ENCODE measurements around the gene CWH43.

DNA sequence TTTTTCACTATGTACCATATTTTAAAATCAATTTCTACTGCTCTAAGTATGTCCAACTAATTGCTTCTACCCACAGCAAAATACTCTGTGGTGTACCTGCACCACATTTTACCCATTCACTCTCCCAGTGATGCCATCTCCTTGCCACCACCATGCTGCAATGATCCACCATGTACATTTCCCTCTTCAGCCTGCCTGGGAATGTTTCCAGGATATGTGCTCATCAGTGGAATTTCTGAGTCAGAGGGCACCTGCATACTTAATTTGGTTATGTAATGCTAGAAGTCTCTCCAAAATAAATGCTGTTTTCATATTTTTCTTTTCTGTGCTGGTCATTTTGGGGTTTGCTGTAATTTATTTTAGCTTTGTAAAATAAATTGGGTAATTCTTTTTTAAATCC, 46.3 kb upstream of the CWH43 start:
- TF ChIP-seq, protein P1, sequence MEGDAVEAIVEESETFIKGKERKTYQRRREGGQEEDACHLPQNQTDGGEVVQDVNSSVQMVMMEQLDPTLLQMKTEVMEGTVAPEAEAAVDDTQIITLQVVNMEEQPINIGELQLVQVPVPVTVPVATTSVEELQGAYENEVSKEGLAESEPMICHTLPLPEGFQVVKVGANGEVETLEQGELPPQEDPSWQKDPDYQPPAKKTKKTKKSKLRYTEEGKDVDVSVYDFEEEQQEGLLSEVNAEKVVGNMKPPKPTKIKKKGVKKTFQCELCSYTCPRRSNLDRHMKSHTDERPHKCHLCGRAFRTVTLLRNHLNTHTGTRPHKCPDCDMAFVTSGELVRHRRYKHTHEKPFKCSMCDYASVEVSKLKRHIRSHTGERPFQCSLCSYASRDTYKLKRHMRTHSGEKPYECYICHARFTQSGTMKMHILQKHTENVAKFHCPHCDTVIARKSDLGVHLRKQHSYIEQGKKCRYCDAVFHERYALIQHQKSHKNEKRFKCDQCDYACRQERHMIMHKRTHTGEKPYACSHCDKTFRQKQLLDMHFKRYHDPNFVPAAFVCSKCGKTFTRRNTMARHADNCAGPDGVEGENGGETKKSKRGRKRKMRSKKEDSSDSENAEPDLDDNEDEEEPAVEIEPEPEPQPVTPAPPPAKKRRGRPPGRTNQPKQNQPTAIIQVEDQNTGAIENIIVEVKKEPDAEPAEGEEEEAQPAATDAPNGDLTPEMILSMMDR (conservative IDR thresholded peaks at IDR 0.05) = no peak
- TF ChIP-seq ZFX (IDR thresholded peaks at IDR 0.05) = no peak

All from C4-2B (cell line).